HG03139 (cell line): ENCODE results near the gene MUC6.

ENCODE experiments used
- ATAC-seq: cut with Tn5 transposase; IDR thresholded peaks from one replicate; pipeline ENCODE4 v1.9.1; 2021; ENCODE audit not compliant: unreplicated experiment

MUC6 gene

GRCh38 chr11:1036303-1036923, at the start of gene MUC6:
TSS of gene MUC6 (minus strand) at chr11:1036718. CDS start at chr11:1036655, 63 bp downstream.
- ATAC-seq: no peak

- no peak for ATAC-seq
Measured at GRCh38 chr11:1085440-1086170, 49.1 kb upstream of the MUC6 start.

GRCh38 chr11:1084561-1085439, 48.3 kb upstream of the MUC6 start:
- no peak for ATAC-seq

- no peak for ATAC-seq
Measured at GRCh38 chr11:1083621-1084551, 47.4 kb upstream of the MUC6 start.

GRCh38 chr11:1082728-1083620, 46.5 kb upstream of the MUC6 start:
- no peak for ATAC-seq

- ATAC-seq: no peak
Measured at GRCh38 chr11:1082346-1082727, 45.8 kb upstream of the MUC6 start.

GRCh38 chr11:1081601-1082311, 45.2 kb upstream of the MUC6 start:
- ATAC-seq: no peak

GRCh38 chr11:1078191-1078601, 41.7 kb upstream of the MUC6 start:
- ATAC-seq: no peak

- ATAC-seq: no peak
Measured at GRCh38 chr11:1077417-1078119, 41.0 kb upstream of the MUC6 start.

- no peak for ATAC-seq
Measured at GRCh38 chr11:1077033-1077416, 40.5 kb upstream of the MUC6 start.

- ATAC-seq: no peak
Measured at GRCh38 chr11:1076061-1076665, 39.6 kb upstream of the MUC6 start.

GRCh38 chr11:1075341-1075911, 38.9 kb upstream of the MUC6 start:
- no peak for ATAC-seq

- ATAC-seq: no peak
Measured at GRCh38 chr11:1074244-1075221, 38.0 kb upstream of the MUC6 start, which contains the start of gene MUC2. TSS of gene MUC2 (plus strand) at chr11:1074874.

GRCh38 chr11:1073851-1074243, 37.3 kb upstream of the MUC6 start:
- no peak for ATAC-seq

- ATAC-seq: no peak
Measured at GRCh38 chr11:1073261-1073724, 36.8 kb upstream of the MUC6 start.

- no peak for ATAC-seq
Measured at GRCh38 chr11:1072821-1073231, 36.3 kb upstream of the MUC6 start.
